Activated T-cell treated with anti-CD3 and anti-CD28 coated beads, Interleukin-2, amount 50 U/mL, for 24 hours (primary cell): ENCODE results near the gene CALN1.

Experiments
- DNase-seq: peaks from one replicate; pipeline ENCODE4 v3.0.0-alpha.2; 2020
- H3K27ac Mint-ChIP-seq: 2 replicates; pipeline ENCODE4 v1.8.0; 2020; ENCODE audit warnings: mild to moderate bottlenecking, mixed read lengths
- H3K27me3 Mint-ChIP-seq: 2 replicates; pipeline ENCODE4 v1.8.0; 2020; ENCODE audit warnings: mixed read lengths
- H3K36me3 Mint-ChIP-seq: 2 replicates; pipeline ENCODE4 v1.8.0; 2020; ENCODE audit warnings: low read depth, mixed read lengths
- H3K4me1 Mint-ChIP-seq: 2 replicates; pipeline ENCODE4 v1.8.0; 2020; ENCODE audit warnings: low read depth, mixed read lengths
- H3K4me3 Mint-ChIP-seq: 2 replicates; pipeline ENCODE4 v1.8.0; 2020; ENCODE audit warnings: mild to moderate bottlenecking, moderate library complexity, mixed read lengths
- H3K9me3 Mint-ChIP-seq: 2 replicates; pipeline ENCODE4 v1.8.0; 2020; ENCODE audit warnings: mixed read lengths

The CALN1 gene

DNA sequence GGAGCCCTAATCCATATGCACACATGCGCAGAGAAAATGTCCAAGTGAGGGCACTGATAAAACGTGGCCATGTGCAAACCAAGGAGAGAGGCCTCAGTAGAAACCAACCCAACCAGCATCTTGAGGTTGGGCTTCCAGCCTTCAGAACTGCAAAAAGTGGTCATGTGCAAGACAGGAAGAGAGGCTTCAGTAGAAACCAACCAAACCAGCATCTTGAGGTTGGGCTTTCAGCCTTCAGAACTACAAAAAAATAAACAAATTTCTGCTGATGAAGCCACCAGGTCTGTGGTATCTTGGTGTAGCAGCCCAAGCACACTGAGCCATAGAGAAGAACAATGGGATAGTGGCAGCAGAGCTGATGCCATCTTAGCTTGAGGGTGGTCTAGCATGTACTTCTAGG lies 371.5 kb downstream of the CALN1 start:
- Mint-ChIP-seq H3K4me1 (no peaks in the 10 kb centered on the region), H3K9me3 (peaks cover 18% of the 10 kb centered on the region), H3K27me3 (no peaks in the 10 kb centered on the region), H3K27ac (no peak overlapping the region), H3K36me3 (no peaks in the 10 kb centered on the region), H3K4me3 (no peak overlapping the region)
- no peak for DNase-seq

DNA sequence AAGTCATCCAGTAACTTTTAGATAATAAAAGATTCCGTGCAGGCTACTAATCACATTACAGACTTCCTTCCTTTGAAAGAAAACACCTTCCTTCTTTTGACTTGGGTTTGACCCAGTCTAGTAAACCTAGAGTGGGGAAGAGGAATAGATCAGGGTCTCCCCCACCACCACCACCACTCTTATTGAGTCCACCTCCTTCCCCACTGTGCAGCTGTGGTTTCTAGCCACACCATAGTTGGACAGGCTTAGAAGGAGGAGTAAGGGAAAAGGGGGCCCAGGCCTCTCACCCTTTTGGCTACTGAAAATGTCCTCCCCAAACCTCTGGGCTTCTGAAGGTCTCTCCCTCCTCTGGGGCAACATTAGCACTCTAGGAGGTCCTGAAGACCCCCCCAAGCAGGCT lies 372.7 kb downstream of the CALN1 start:
- H3K4me3 Mint-ChIP-seq, result no peak overlapping the region
- H3K36me3 Mint-ChIP-seq, result no peaks in the 10 kb centered on the region
- no peak for DNase-seq
- no peaks in the 10 kb centered on the region for H3K27me3 Mint-ChIP-seq
- peaks cover 18% of the 10 kb centered on the region for H3K9me3 Mint-ChIP-seq
- no peaks in the 10 kb centered on the region for H3K4me1 Mint-ChIP-seq
- no peak overlapping the region for H3K27ac Mint-ChIP-seq

- Mint-ChIP-seq H3K27me3 (no peaks in the 10 kb centered on the region), H3K9me3 (peaks cover 19% of the 10 kb centered on the region), H3K4me1 (no peaks in the 10 kb centered on the region), H3K27ac (no peak overlapping the region), H3K36me3 (no peaks in the 10 kb centered on the region), H3K4me3 (no peak overlapping the region)
- no peak for DNase-seq
These were observed 374.0 kb downstream of the CALN1 start for GRCh38 chr7:72038022-72038732.

DNA sequence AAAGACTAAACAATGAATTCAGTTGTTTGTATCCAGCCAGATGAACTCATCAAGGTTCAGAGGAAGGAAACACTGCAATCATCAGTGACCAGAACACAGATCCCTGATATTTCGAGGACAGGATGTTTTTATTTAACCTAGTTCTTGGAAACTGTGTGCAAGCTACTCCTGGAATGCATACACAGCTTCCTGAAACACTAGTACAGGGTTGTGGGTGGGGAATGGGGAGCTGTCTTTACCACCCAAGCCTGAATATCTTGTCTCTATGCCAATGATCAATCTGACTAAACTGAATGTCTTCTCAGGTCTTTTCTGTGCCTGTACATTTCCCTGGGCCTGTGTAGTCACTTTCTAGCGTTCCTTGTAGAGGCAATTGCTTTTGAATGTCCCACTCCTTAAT lies 374.6 kb downstream of the CALN1 start:
- Mint-ChIP-seq H3K36me3 (no peaks in the 10 kb centered on the region), H3K9me3 (peaks cover 19% of the 10 kb centered on the region), H3K4me3 (no peak overlapping the region), H3K4me1 (no peaks in the 10 kb centered on the region), H3K27me3 (no peaks in the 10 kb centered on the region), H3K27ac (no peak overlapping the region)
- no peak for DNase-seq

DNA sequence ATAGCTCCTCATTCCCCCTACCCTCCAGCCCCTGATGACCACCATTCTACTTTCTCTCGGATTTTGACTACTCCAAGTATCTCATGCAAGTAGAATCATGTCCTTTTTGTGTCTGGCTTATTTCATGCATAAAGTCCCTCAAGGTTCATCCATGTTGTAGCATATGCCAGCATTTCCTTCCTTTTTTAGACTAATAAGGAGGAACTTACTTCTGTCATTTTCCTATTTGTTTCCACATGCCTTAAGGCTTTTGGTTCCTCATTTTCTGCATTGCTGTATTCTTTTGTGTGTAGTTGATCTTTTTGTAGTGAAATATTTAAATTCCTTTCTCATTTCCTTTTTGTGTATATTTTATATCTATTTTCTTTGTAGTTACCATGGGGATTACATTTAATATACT lies 376.9 kb downstream of the CALN1 start:
- Mint-ChIP-seq H3K27me3 (no peaks in the 10 kb centered on the region), H3K27ac (no peak overlapping the region), H3K4me1 (no peaks in the 10 kb centered on the region), H3K36me3 (no peaks in the 10 kb centered on the region), H3K9me3 (peaks cover 14% of the 10 kb centered on the region), H3K4me3 (no peak overlapping the region)
- no peak for DNase-seq

DNA sequence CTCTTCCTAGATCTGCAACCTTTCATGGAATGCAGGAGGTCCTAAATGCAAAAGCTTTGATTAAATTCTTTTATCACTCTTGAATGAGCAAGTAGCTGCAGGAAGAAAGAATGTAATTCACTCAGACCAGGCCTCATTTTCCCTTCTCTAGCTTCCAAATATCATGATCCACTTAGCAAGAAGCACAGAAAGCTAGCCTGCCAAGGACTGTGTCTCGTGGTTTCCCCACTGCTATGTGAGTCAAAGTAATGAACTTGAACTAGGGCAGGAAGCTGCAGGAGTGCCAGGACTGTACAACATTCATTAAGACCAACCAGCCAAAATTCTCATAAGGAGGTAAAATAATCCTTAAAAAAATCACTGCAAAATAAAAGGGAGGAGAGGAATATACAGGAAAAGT lies 379.2 kb downstream of the CALN1 start:
- no peaks in the 10 kb centered on the region for H3K27me3 Mint-ChIP-seq
- no peaks in the 10 kb centered on the region for H3K4me1 Mint-ChIP-seq
- H3K4me3 Mint-ChIP-seq, result no peak overlapping the region
- no peaks in the 10 kb centered on the region for H3K36me3 Mint-ChIP-seq
- no peak overlapping the region for H3K27ac Mint-ChIP-seq
- DNase-seq, result no peak
- H3K9me3 Mint-ChIP-seq, result peaks cover 12% of the 10 kb centered on the region

DNA sequence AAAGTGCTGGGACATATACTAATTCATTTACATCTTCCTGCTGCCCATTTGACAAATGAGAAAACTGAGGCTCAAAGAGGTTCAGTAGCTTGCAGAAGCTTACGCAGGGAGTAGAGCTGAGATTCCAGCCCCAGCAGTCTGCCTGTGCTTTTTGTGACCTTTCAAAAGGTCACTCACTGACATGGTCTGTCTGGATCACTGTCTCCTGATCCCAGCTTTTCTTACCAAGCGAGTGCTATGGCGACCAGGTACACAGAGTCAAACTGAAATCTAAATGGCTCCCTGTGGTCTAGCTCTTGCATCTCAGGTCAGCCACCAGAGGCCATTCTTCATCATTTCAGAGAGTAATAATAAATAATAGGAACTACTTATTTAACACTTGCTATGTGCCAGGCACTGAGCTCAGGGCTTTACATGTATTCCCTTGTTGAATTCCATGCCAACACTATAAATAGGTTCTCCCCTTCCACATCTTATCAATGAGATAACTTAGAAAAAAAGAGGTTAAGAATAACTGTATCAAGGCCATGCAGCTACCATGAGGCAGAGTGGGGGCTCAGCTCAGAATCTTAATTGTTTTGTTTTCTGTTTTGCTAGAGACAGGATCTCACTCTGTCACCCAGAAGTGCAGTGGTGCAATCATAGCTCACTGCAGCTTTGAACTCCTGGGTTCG lies 381.0 kb downstream of the CALN1 start:
- no peaks in the 10 kb centered on the region for H3K36me3 Mint-ChIP-seq
- peaks cover 6% of the 10 kb centered on the region for H3K9me3 Mint-ChIP-seq
- no peak overlapping the region for H3K4me3 Mint-ChIP-seq
- no peak overlapping the region for H3K27ac Mint-ChIP-seq
- H3K4me1 Mint-ChIP-seq, result no peaks in the 10 kb centered on the region
- no peak for DNase-seq
- no peaks in the 10 kb centered on the region for H3K27me3 Mint-ChIP-seq

DNA sequence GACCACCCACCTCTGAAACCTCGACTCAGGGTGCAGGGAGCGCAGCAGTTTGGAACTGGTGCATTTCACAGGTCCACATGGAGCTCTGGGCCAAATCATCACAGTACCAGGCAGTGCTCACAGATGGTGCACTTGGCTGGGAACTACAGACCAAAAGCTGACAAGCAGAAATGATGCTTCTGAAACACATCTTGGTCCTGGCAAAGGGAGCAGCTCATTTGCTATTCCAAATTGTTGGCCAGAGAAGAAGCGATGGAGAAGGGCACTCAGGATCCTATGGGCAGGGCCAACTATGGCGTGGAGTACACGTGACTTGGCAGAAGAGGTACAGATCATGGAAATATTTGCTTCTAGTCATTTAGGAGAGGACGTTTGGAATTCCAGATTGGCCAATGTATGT lies 383.9 kb downstream of the CALN1 start:
- DNase-seq, result no peak
- Mint-ChIP-seq H3K9me3 (no peaks in the 10 kb centered on the region), H3K4me3 (no peak overlapping the region), H3K27ac (no peak overlapping the region), H3K4me1 (no peaks in the 10 kb centered on the region), H3K27me3 (no peaks in the 10 kb centered on the region), H3K36me3 (no peaks in the 10 kb centered on the region)

GRCh38 chr7:72025381-72025960 lies 386.7 kb downstream of the CALN1 start:
- H3K36me3 Mint-ChIP-seq, result no peaks in the 10 kb centered on the region

GRCh38 chr7:72023926-72024325 lies 388.2 kb downstream of the CALN1 start:
- no peak overlapping the region for H3K4me3 Mint-ChIP-seq
- DNase-seq, result no peak
- no peaks in the 10 kb centered on the region for H3K9me3 Mint-ChIP-seq
- no peak overlapping the region for H3K27ac Mint-ChIP-seq
- no peaks in the 10 kb centered on the region for H3K36me3 Mint-ChIP-seq
- H3K27me3 Mint-ChIP-seq, result no peaks in the 10 kb centered on the region
- H3K4me1 Mint-ChIP-seq, result no peaks in the 10 kb centered on the region

More at GRCh38 chr7:72025381-72025960, 386.7 kb downstream of the CALN1 start:
- H3K4me1 Mint-ChIP-seq, result no peaks in the 10 kb centered on the region
- no peak overlapping the region for H3K4me3 Mint-ChIP-seq
- H3K27me3 Mint-ChIP-seq, result no peaks in the 10 kb centered on the region
- no peak overlapping the region for H3K27ac Mint-ChIP-seq
- H3K9me3 Mint-ChIP-seq, result no peaks in the 10 kb centered on the region
- no peak for DNase-seq

- Mint-ChIP-seq H3K27ac (no peak overlapping the region), H3K36me3 (no peaks in the 10 kb centered on the region), H3K9me3 (peaks cover 2% of the 10 kb centered on the region)
These were observed 390.4 kb downstream of the CALN1 start for GRCh38 chr7:72021716-72022115.

DNA sequence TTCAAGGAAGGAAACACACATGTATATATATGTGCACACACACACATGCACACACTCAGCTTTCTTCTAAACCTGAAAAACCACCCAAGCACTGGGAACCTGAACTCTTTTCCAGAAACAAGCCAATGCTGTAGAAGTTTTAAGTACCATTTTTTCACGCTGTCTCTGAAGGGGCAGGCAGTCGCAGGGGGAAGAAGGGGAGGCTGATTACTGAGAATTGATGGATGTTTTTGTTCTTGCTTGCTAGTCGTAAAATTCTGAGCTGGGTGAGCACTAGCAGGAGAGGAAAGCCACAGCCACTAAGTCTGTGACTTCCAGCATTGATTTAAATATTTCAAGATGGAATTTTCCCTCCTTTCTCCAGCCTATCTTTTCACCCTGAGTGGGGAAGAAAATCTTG lies 391.8 kb downstream of the CALN1 start:
- Mint-ChIP-seq H3K9me3 (peaks cover 2% of the 10 kb centered on the region), H3K4me1 (no peaks in the 10 kb centered on the region), H3K36me3 (no peaks in the 10 kb centered on the region), H3K4me3 (no peak overlapping the region), H3K27ac (no peak overlapping the region), H3K27me3 (no peaks in the 10 kb centered on the region)
- no peak for DNase-seq

More at GRCh38 chr7:72021716-72022115, 390.4 kb downstream of the CALN1 start:
- DNase-seq, result no peak
- H3K4me3 Mint-ChIP-seq, result no peak overlapping the region
- no peaks in the 10 kb centered on the region for H3K27me3 Mint-ChIP-seq
- no peaks in the 10 kb centered on the region for H3K4me1 Mint-ChIP-seq

DNA sequence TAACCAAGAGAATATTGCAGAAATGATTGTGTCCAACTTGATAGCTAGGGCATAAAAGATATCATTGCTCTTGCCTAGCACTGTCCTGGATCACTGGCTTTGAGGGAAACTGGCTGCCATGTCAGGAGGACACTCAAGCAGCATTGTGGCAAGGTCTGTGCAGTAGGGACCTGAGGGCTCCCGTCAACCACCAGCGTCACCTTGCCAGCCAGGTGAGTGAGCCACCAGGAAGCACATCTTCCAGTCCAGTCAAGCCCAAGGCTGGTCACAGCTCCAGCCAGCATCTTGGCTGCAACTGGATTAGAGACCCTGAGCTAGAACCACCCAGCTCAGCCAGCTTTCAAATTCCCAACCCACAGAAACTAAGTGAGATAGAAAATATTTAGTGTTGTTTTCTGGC lies 392.7 kb downstream of the CALN1 start:
- H3K36me3 Mint-ChIP-seq, result no peaks in the 10 kb centered on the region
- no peak overlapping the region for H3K27ac Mint-ChIP-seq
- H3K9me3 Mint-ChIP-seq, result peaks cover 2% of the 10 kb centered on the region
- no peaks in the 10 kb centered on the region for H3K4me1 Mint-ChIP-seq
- no peaks in the 10 kb centered on the region for H3K27me3 Mint-ChIP-seq
- H3K4me3 Mint-ChIP-seq, result no peak overlapping the region
- DNase-seq, result no peak

- H3K4me1 Mint-ChIP-seq, result no peaks in the 10 kb centered on the region
- H3K27me3 Mint-ChIP-seq, result no peaks in the 10 kb centered on the region
- H3K27ac Mint-ChIP-seq, result no peak overlapping the region
- no peaks in the 10 kb centered on the region for H3K36me3 Mint-ChIP-seq
- H3K9me3 Mint-ChIP-seq, result peaks cover 2% of the 10 kb centered on the region
- H3K4me3 Mint-ChIP-seq, result no peak overlapping the region
- DNase-seq, result no peak
These were observed 394.4 kb downstream of the CALN1 start for GRCh38 chr7:72017756-72018155.

DNA sequence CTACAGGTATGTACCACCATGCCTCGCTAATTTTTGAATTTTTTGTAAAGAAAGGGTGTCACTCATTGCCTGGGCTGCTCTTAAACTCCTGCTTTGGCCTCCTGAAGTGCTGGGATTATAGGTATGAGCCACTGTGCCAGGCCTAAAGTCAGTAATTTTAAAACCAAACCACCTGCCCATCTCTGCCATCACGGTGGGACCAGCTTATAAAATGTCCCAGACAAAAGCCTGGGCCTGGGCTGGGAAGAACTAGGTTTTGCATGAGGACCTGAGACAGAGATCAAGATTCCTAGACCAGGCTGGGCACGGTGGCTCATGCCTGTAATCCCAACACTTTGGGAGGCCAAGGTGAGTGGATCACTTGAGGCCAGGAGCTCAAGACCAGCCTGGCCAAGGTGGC lies 395.6 kb downstream of the CALN1 start:
- no peaks in the 10 kb centered on the region for H3K36me3 Mint-ChIP-seq
- no peak for DNase-seq
- H3K27ac Mint-ChIP-seq, result no peak overlapping the region
- H3K9me3 Mint-ChIP-seq, result peaks cover 2% of the 10 kb centered on the region
- no peaks in the 10 kb centered on the region for H3K27me3 Mint-ChIP-seq
- no peak overlapping the region for H3K4me3 Mint-ChIP-seq
- no peaks in the 10 kb centered on the region for H3K4me1 Mint-ChIP-seq
